GM23248 (cell line): ENCODE measurements around the gene PLEKHH3. TPM values are rescaled to one million over a fixed set of nuclear protein-coding genes. Genes with fewer than 3 reads are reported as not detected.

ENCODE experiments used
- DNase-seq: peaks from one replicate; pipeline ENCODE4 v3.0.0-alpha.2; 2015
- H2AFZ ChIP-seq: fragments of 200-600 bp; sonication (generic); 2 replicates; pipeline ENCODE4 v1.6.1; 2016; ENCODE audit warnings: antibody characterized with exemption
- H3F3A ChIP-seq: fragments of 200-600 bp; sonication (generic); 2 replicates; pipeline ENCODE4 v1.6.1; 2016; ENCODE audit warnings: mild to moderate bottlenecking, antibody characterized with exemption, mixed run types; ENCODE audit not compliant: insufficient read depth
- H3K27ac ChIP-seq: fragments of 200-600 bp; sonication (generic); 2 replicates; pipeline ENCODE4 v1.5.1; 2016; ENCODE audit warnings: mild to moderate bottlenecking
- H3K27me3 ChIP-seq: fragments of 200-600 bp; sonication (generic); replicated peaks from 2 replicates; pipeline ENCODE4 v1.6.1; 2016; ENCODE audit warnings: mild to moderate bottlenecking; ENCODE audit not compliant: insufficient read depth
- H3K36me3 ChIP-seq: fragments of 200-600 bp; sonication (generic); 2 replicates; pipeline ENCODE4 v1.6.1; 2016; ENCODE audit warnings: low read depth, mild to moderate bottlenecking
- H3K4me1 ChIP-seq: fragments of 200-600 bp; sonication (generic); 2 replicates; pipeline ENCODE4 v1.6.1; 2016; ENCODE audit warnings: mild to moderate bottlenecking; ENCODE audit not compliant: insufficient read depth
- H3K4me2 ChIP-seq: fragments of 200-600 bp; sonication (generic); one replicate; pipeline ENCODE4 v1.6.1; 2016; ENCODE audit warnings: mild to moderate bottlenecking; ENCODE audit not compliant: unreplicated experiment
- H3K4me3 ChIP-seq: fragments of 200-600 bp; sonication (generic); 2 replicates; pipeline ENCODE4 v1.5.1; 2016; ENCODE audit warnings: mild to moderate bottlenecking
- H3K79me2 ChIP-seq: fragments of 200-600 bp; sonication (generic); 2 replicates; pipeline ENCODE4 v1.6.1; 2016; ENCODE audit warnings: mild to moderate bottlenecking; ENCODE audit not compliant: insufficient read depth
- H3K9ac ChIP-seq: fragments of 200-600 bp; sonication (generic); 2 replicates; pipeline ENCODE4 v1.6.1; 2016; ENCODE audit warnings: mild to moderate bottlenecking
- H3K9me2 ChIP-seq: fragments of 200-600 bp; sonication (generic); 2 replicates; pipeline ENCODE4 v1.6.1; 2016; ENCODE audit warnings: mixed run types, mild to moderate bottlenecking, moderate library complexity; ENCODE audit not compliant: insufficient read depth
- H3K9me3 ChIP-seq: fragments of 200-600 bp; sonication (generic); one replicate; pipeline ENCODE4 v1.6.1; 2017; ENCODE audit warnings: low read depth
- H4K20me1 ChIP-seq: fragments of 200-600 bp; sonication (generic); 2 replicates; pipeline ENCODE4 v1.6.0; 2016; ENCODE audit not compliant: insufficient read depth
- EZH2 ChIP-seq: fragments of 200-600 bp; sonication (generic); IDR thresholded peaks from 2 replicates; pipeline ENCODE4 v1.6.1; 2018; ENCODE audit warnings: antibody characterized with exemption, mild to moderate bottlenecking; ENCODE audit not compliant: insufficient read depth, poor library complexity, severe bottlenecking
- EZH2phosphoT487 ChIP-seq: fragments of 200-600 bp; sonication (generic); IDR thresholded peaks from 2 replicates; pipeline ENCODE4 v1.6.1; 2018; ENCODE audit warnings: antibody characterized with exemption, moderate library complexity, mild to moderate bottlenecking, low read depth; ENCODE audit not compliant: insufficient read depth
- WGBS, 2 experiments: methylation state at CpG; one replicate each; pipeline ENCODE4 v1.1.6; 2015 to 2017; ENCODE audit warnings: low lambda C conversion rate in 2 of 2, low coverage in 1 of 2; ENCODE audit errors: missing lambda C conversion rate in 2 of 2; 5-methylcytosine and 5-hydroxymethylcytosine counted together
- in situ Hi-C: fragments of 300-500 bp; cut with MboI; formaldehyde crosslinking; loops from 2 replicates; pipeline ENCODE4 v1.15.0; 2020
- polyA plus RNA-seq: library from polyadenylated mRNA; unstranded; fragments of >200 nt; fragmentation: Nextera tagmentation; extraction: Ambion mirVana; gene quantifications from 2 replicates; pipeline ENCODE4 v1.2.1, GENCODE V29; 2016
- total RNA-seq: library from RNA; depleted of rRNA; stranded (reverse); fragments of >200 nt; shearing (Covaris generic); gene quantifications from 2 replicates; pipeline ENCODE4 v1.2.3, GENCODE V29; 2014

Gene PLEKHH3
- total and polyA plus RNA-seq, 2 experiments from 2014 or later: 6.4 to 19.0 TPM

GRCh38 chr17:42702446-42702845 is 25.7 kb upstream of the PLEKHH3 start:
- H3K36me3 ChIP-seq: peaks cover 44% of the 10 kb centered on the region
- H3F3A ChIP-seq: peaks cover 21% of the 10 kb centered on the region
- no peak overlapping the region for H3K4me2 ChIP-seq
- no peak overlapping the region for H2AFZ ChIP-seq
- H3K79me2 ChIP-seq: no peaks in the 10 kb centered on the region
- H4K20me1 ChIP-seq: no peaks in the 10 kb centered on the region
- no peaks in the 10 kb centered on the region for H3K9me3 ChIP-seq
- H3K4me1 ChIP-seq: peaks cover 8% of the 10 kb centered on the region; the same call in 1 of the 2 replicates
- H3K27me3 ChIP-seq: no peaks in the 10 kb centered on the region
- no peak overlapping the region for H3K27ac ChIP-seq
- 93% methylated on average over 11 of the region's 11 CpGs for WGBS, 2 experiments
- no peaks in the 10 kb centered on the region for H3K9me2 ChIP-seq
- in situ Hi-C loops: no loop called here
- H3K4me3 ChIP-seq: no peak overlapping the region
- no peak overlapping the region for H3K9ac ChIP-seq
- no peak for DNase-seq
- TF ChIP-seq EZH2phosphoT487: no peak
- TF ChIP-seq EZH2: no peak

- peaks cover 8% of the 10 kb centered on the region; the same call in 1 of the 2 replicates for H3K4me1 ChIP-seq
- no peaks in the 10 kb centered on the region for H3K79me2 ChIP-seq
- no peak overlapping the region for H3K27ac ChIP-seq
- no peak overlapping the region for H3K4me3 ChIP-seq
- no peak overlapping the region for H3K9ac ChIP-seq
- in situ Hi-C loops: no loop called here
- peaks cover 29% of the 10 kb centered on the region for H3K36me3 ChIP-seq
- H3K9me2 ChIP-seq: no peaks in the 10 kb centered on the region
- no peaks in the 10 kb centered on the region for H3K9me3 ChIP-seq
- peaks cover 21% of the 10 kb centered on the region for H3F3A ChIP-seq
- H4K20me1 ChIP-seq: no peaks in the 10 kb centered on the region
- no peak overlapping the region for H2AFZ ChIP-seq
- no peak overlapping the region for H3K4me2 ChIP-seq
- H3K27me3 ChIP-seq: no peaks in the 10 kb centered on the region
- TF ChIP-seq EZH2phosphoT487: no peak
- no peak for TF ChIP-seq EZH2
- 73 to 81% methylated on average over 9 to 10 of the region's 10 CpGs for WGBS, 2 experiments
- DNase-seq: no peak
These were observed 23.9 kb upstream of the PLEKHH3 start for GRCh38 chr17:42700586-42701289.

GRCh38 chr17:42699415-42699740 is 22.6 kb upstream of the PLEKHH3 start:
- H3K79me2 ChIP-seq: no peaks in the 10 kb centered on the region
- in situ Hi-C loops: no loop called here
- H4K20me1 ChIP-seq: no peaks in the 10 kb centered on the region
- peaks cover 21% of the 10 kb centered on the region for H3F3A ChIP-seq
- no peak overlapping the region for H3K4me2 ChIP-seq
- H2AFZ ChIP-seq: no peak overlapping the region
- no peaks in the 10 kb centered on the region for H3K9me3 ChIP-seq
- H3K36me3 ChIP-seq: peaks cover 15% of the 10 kb centered on the region
- no peak overlapping the region for H3K9ac ChIP-seq
- no peaks in the 10 kb centered on the region for H3K27me3 ChIP-seq
- WGBS, 2 experiments: 97 to 98% methylated on average over 4 of the region's 4 CpGs
- no peak overlapping the region for H3K27ac ChIP-seq
- H3K4me1 ChIP-seq: peaks cover 8% of the 10 kb centered on the region; the same call in 1 of the 2 replicates
- H3K4me3 ChIP-seq: no peak overlapping the region
- TF ChIP-seq EZH2phosphoT487: no peak
- no peak for TF ChIP-seq EZH2
- H3K9me2 ChIP-seq: no peaks in the 10 kb centered on the region
- DNase-seq: no peak

GRCh38 chr17:42698736-42699414 is 22.1 kb upstream of the PLEKHH3 start:
- H3K9me2 ChIP-seq: no peaks in the 10 kb centered on the region
- no peaks in the 10 kb centered on the region for H3K27me3 ChIP-seq
- in situ Hi-C loops: no loop called here
- H3K4me1 ChIP-seq: peaks cover 8% of the 10 kb centered on the region; the same call in 1 of the 2 replicates
- H3K4me3 ChIP-seq: no peak overlapping the region
- H4K20me1 ChIP-seq: no peaks in the 10 kb centered on the region
- no peaks in the 10 kb centered on the region for H3K79me2 ChIP-seq
- H3K4me2 ChIP-seq: peak overlapping the region; percentile 22
- peaks cover 21% of the 10 kb centered on the region for H3F3A ChIP-seq
- no peak overlapping the region for H2AFZ ChIP-seq
- H3K27ac ChIP-seq: no peak overlapping the region
- no peak for TF ChIP-seq EZH2
- no peak for TF ChIP-seq EZH2phosphoT487
- no peak overlapping the region for H3K9ac ChIP-seq
- H3K9me3 ChIP-seq: no peaks in the 10 kb centered on the region
- 0 to 11% methylated on average over 1 to 2 of the region's 2 CpGs for WGBS, 2 experiments
- peaks cover 12% of the 10 kb centered on the region for H3K36me3 ChIP-seq
- peak; percentile 76 for DNase-seq
